Vagina (tissue), 2 donors: ENCODE measurements around the gene CTBS.

Experiments
- POLR2A ChIP-seq, 2 donors: fragments of 450-650 bp; IDR thresholded peaks; one replicate each; pipeline ENCODE4 v1.6.1; 2017; ENCODE audit warnings: antibody characterized with exemption in 2 of 2, mild to moderate bottlenecking in 2 of 2, moderate library complexity in 2 of 2
- POLR2AphosphoS5 ChIP-seq, 2 donors: sonication (generic); formaldehyde crosslinking; IDR thresholded peaks; one replicate each; pipeline ENCODE4 v1.9.0; 2017; ENCODE audit warnings: antibody characterized with exemption in 2 of 2, mild to moderate bottlenecking in 2 of 2, low read depth in 1 of 2; ENCODE audit not compliant: insufficient read depth in 1 of 2
- TF ChIP-seq, protein P1 (sequence below), 3 experiments: fragments of 450-650 bp in 2 of 3; fragments of 200-600 bp in 1 of 3; sonication (generic) in 1 of 3; IDR thresholded peaks; one replicate each; pipeline ENCODE4 v1.5.1; 2017 to 2019; ENCODE audit warnings: antibody characterized with exemption in 3 of 3, mild to moderate bottlenecking in 2 of 3, moderate library complexity in 2 of 3

- TF ChIP-seq, protein P1, sequence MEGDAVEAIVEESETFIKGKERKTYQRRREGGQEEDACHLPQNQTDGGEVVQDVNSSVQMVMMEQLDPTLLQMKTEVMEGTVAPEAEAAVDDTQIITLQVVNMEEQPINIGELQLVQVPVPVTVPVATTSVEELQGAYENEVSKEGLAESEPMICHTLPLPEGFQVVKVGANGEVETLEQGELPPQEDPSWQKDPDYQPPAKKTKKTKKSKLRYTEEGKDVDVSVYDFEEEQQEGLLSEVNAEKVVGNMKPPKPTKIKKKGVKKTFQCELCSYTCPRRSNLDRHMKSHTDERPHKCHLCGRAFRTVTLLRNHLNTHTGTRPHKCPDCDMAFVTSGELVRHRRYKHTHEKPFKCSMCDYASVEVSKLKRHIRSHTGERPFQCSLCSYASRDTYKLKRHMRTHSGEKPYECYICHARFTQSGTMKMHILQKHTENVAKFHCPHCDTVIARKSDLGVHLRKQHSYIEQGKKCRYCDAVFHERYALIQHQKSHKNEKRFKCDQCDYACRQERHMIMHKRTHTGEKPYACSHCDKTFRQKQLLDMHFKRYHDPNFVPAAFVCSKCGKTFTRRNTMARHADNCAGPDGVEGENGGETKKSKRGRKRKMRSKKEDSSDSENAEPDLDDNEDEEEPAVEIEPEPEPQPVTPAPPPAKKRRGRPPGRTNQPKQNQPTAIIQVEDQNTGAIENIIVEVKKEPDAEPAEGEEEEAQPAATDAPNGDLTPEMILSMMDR (IDR thresholded peaks at IDR 0.05) = no peak
- TF ChIP-seq POLR2A (IDR thresholded peaks at IDR 0.05) (no peak), POLR2AphosphoS5 (IDR thresholded peaks at IDR 0.05; ENCODE audit: insufficient read depth in 1 of 2, low read depth in 1 of 2) (no peak)
Measured at GRCh38 chr1:84606977-84607376, 32.7 kb upstream of the CTBS start.
